SIG-M5 (cell line): ENCODE measurements around the gene PDCD6IP.

Source experiments
- DNase-seq: peaks from one replicate; lab custom pipeline; 2025; lab: John Stamatoyannopoulos, UW

PDCD6IP gene

GRCh38 chr3:33897306-33897705 is 98.9 kb downstream of the PDCD6IP start:
- no peak for DNase-seq

GRCh38 chr3:33898901-33899300 is 100.5 kb downstream of the PDCD6IP start:
- no peak for DNase-seq

GRCh38 chr3:33900440-33900808 is 102.0 kb downstream of the PDCD6IP start:
- no peak for DNase-seq

- no peak for DNase-seq
Measured at GRCh38 chr3:33900809-33901505, 102.5 kb downstream of the PDCD6IP start.

GRCh38 chr3:33901862-33902563 is 103.6 kb downstream of the PDCD6IP start:
- no peak for DNase-seq

GRCh38 chr3:33904730-33905129 is 106.3 kb downstream of the PDCD6IP start:
- DNase-seq, result no peak

GRCh38 chr3:33908250-33908851 is 109.9 kb downstream of the PDCD6IP start:
- no peak for DNase-seq

- no peak for DNase-seq
Measured at GRCh38 chr3:33909547-33909946, 111.1 kb downstream of the PDCD6IP start.

- no peak for DNase-seq
Measured at GRCh38 chr3:33910031-33910430, 111.6 kb downstream of the PDCD6IP start.

GRCh38 chr3:33911525-33912322 is 113.3 kb downstream of the PDCD6IP start:
- peak; percentile 44 for DNase-seq

GRCh38 chr3:33914212-33914611 is 115.8 kb downstream of the PDCD6IP start:
- DNase-seq, result no peak

- no peak for DNase-seq
Measured at GRCh38 chr3:33914731-33915379, 116.4 kb downstream of the PDCD6IP start.

- DNase-seq, result peak; percentile 13
Measured at GRCh38 chr3:33915796-33916546, 117.5 kb downstream of the PDCD6IP start.

- no peak for DNase-seq
Measured at GRCh38 chr3:33918126-33918756, 119.8 kb downstream of the PDCD6IP start.
